SK-N-SH (cell line): Measurements from ENCODE around the gene HPCA. TPM values are rescaled to one million over a fixed set of nuclear protein-coding genes. Genes with fewer than 3 reads are reported as not detected.
A peak's percentile ranks its signal among the peaks of the same experiment; 100 is the strongest.

Source experiments
- CTCF ChIA-PET: fragments of 300-600, 350-600 bp; formaldehyde crosslinking; extraction: SDS; loops from one replicate; lab custom pipeline; 2021; lab: Yijun Ruan, JAX
- POLR2A ChIA-PET: fragments of 350-600 bp; sonication (Branson Sonifier 250); formaldehyde crosslinking; extraction: SDS; loops from one replicate; lab custom pipeline; 2020; ENCODE audit warnings: antibody characterized with exemption, inconsistent platforms; lab: Yijun Ruan, JAX
- DNase-seq: peaks from one replicate; pipeline ENCODE4 v3.0.0; 2012
- H2AFZ ChIP-seq: fragments of 200-600 bp; sonication (generic); 2 replicates; pipeline ENCODE4 v1.8.1; 2016; ENCODE audit warnings: antibody characterized with exemption, mild to moderate bottlenecking, low read depth
- H3F3A ChIP-seq: fragments of 200-600 bp; sonication (generic); replicated peaks from 2 replicates; pipeline ENCODE3; 2016; ENCODE audit warnings: antibody characterized with exemption, mild to moderate bottlenecking; ENCODE audit not compliant: insufficient read depth
- H3K27ac ChIP-seq, 2 experiments: fragments of 200-500 bp in 1 of 2; fragments of 200-600 bp in 1 of 2; sonication (Bioruptor generic) in 1 of 2; sonication (generic), shearing (Covaris generic) in 1 of 2; 2 replicates each; pipeline versions ENCODE4 v1.5.1 to v1.6.1; 2014 to 2016; ENCODE audit warnings: low read depth in 2 of 2, inconsistent platforms in 1 of 2, low read length in 1 of 2, mild to moderate bottlenecking in 1 of 2, mixed read lengths in 1 of 2
- H3K27me3 ChIP-seq: fragments of 200-600 bp; sonication (generic), shearing (Covaris generic); 2 replicates; pipeline ENCODE4 v1.6.1; 2016; ENCODE audit warnings: mixed run types; ENCODE audit not compliant: insufficient read depth
- H3K36me3 ChIP-seq, 2 experiments: fragments of 200-500 bp in 1 of 2; fragments of 200-600 bp in 1 of 2; sonication (Bioruptor generic) in 1 of 2; sonication (generic) in 1 of 2; replicated peaks in 1 of 2; 2 replicates each; pipeline versions ENCODE3 to v1.5.1; 2014 to 2016; ENCODE audit warnings: low read length in 1 of 2, mild to moderate bottlenecking in 1 of 2; ENCODE audit not compliant: insufficient read depth in 2 of 2, control insufficient read depth in 1 of 2
- H3K4me1 ChIP-seq, 2 experiments: fragments of 200-500 bp in 1 of 2; fragments of 200-600 bp in 1 of 2; sonication (Bioruptor generic) in 1 of 2; sonication (generic), shearing (Covaris generic) in 1 of 2; 2 replicates each; pipeline versions ENCODE4 v1.5.1 to v1.6.1; 2014 to 2016; ENCODE audit warnings: low read depth in 1 of 2, low read length in 1 of 2, mixed run types in 1 of 2; ENCODE audit not compliant: insufficient read depth in 2 of 2, control insufficient read depth in 1 of 2
- H3K4me2 ChIP-seq: fragments of 200-600 bp; sonication (generic), shearing (Covaris generic); 2 replicates; pipeline ENCODE4 v1.6.1; 2017; ENCODE audit warnings: mixed run types
- H3K4me3 ChIP-seq, 2 experiments: fragments of 200-500 bp in 1 of 2; fragments of 200-600 bp in 1 of 2; sonication (Bioruptor generic) in 1 of 2; sonication (generic), shearing (Covaris generic) in 1 of 2; 2 replicates each; pipeline versions ENCODE4 v1.5.1 to v1.8.1; 2014 to 2016; ENCODE audit warnings: low read depth in 2 of 2, inconsistent platforms in 1 of 2, low read length in 1 of 2, mild to moderate bottlenecking in 1 of 2, mixed read lengths in 1 of 2, moderate library complexity in 1 of 2
- H3K79me2 ChIP-seq: fragments of 200-600 bp; sonication (generic); 2 replicates; pipeline ENCODE4 v1.8.1; 2017; ENCODE audit warnings: mild to moderate bottlenecking; ENCODE audit not compliant: insufficient read depth
- H3K9ac ChIP-seq: fragments of 200-600 bp; sonication (generic); 2 replicates; pipeline ENCODE4 v1.6.1; 2017; ENCODE audit warnings: mixed run types
- H3K9me2 ChIP-seq: fragments of 200-600 bp; sonication (generic); 2 replicates; pipeline ENCODE4 v1.6.1; 2017; ENCODE audit warnings: mixed run types
- H3K9me3 ChIP-seq: fragments of 200-600 bp; sonication (generic); 2 replicates; pipeline ENCODE4 v1.6.1; 2017; ENCODE audit warnings: mixed run types, mild to moderate bottlenecking, moderate library complexity
- H4K20me1 ChIP-seq: fragments of 200-600 bp; sonication (generic); 2 replicates; pipeline ENCODE4 v1.6.1; 2017; ENCODE audit warnings: mild to moderate bottlenecking, mixed run types; ENCODE audit not compliant: insufficient read depth
- FOSL2 ChIP-seq: IDR thresholded peaks from 2 replicates; pipeline ENCODE4 v1.4.0; 2012; ENCODE audit warnings: low read depth, mild to moderate bottlenecking, moderate library complexity, borderline replicate concordance
- GABPA ChIP-seq: IDR thresholded peaks from 2 replicates; pipeline ENCODE4 v1.4.0; 2012; ENCODE audit warnings: low read depth, mild to moderate bottlenecking
- MXI1 ChIP-seq: IDR thresholded peaks from 2 replicates; pipeline ENCODE4 v1.6.1; 2012; ENCODE audit warnings: mild to moderate bottlenecking, low read depth, low read length, improper control_type of control experiment
- NFIC ChIP-seq: IDR thresholded peaks from 2 replicates; pipeline ENCODE4 v1.4.0; 2012; ENCODE audit warnings: borderline replicate concordance
- NRF1 ChIP-seq: IDR thresholded peaks from 2 replicates; pipeline ENCODE4 v1.6.1; 2012; ENCODE audit warnings: low read depth, mild to moderate bottlenecking, low read length
- RAD21 ChIP-seq: IDR thresholded peaks from 2 replicates; pipeline ENCODE4 v1.6.1; 2012; ENCODE audit warnings: mild to moderate bottlenecking, low read length
- SIN3A ChIP-seq: IDR thresholded peaks from 2 replicates; pipeline ENCODE4 v1.6.1; 2012; ENCODE audit warnings: low read depth, mild to moderate bottlenecking, low read length, moderate library complexity, borderline replicate concordance
- TEAD4 ChIP-seq: IDR thresholded peaks from 2 replicates; pipeline ENCODE4 v1.4.0; 2012; ENCODE audit warnings: mild to moderate bottlenecking, borderline replicate concordance; ENCODE audit not compliant: insufficient read depth
- YY1 ChIP-seq: IDR thresholded peaks from 2 replicates; pipeline ENCODE4 v1.4.0; 2012; ENCODE audit warnings: low read depth, mild to moderate bottlenecking
- WGBS: methylation state at CpG from one replicate; pipeline ENCODE4 v1.1.6; 2017; ENCODE audit warnings: low lambda C conversion rate; 5-methylcytosine and 5-hydroxymethylcytosine counted together
- polyA plus RNA-seq, 3 experiments: library from polyadenylated mRNA; depleted of rRNA; stranded (reverse); fragments of >200 nt; gene quantifications; 2 replicates each; pipeline ENCODE4 v1.2.3, GENCODE V29; 2012
- TF ChIP-seq, protein P1 (sequence below): IDR thresholded peaks from 2 replicates; pipeline ENCODE4 v1.6.1; 2012; ENCODE audit warnings: mild to moderate bottlenecking, low read depth, low read length, moderate library complexity
- TF ChIP-seq, protein P2 (sequence below): fragments of 150-350 bp; IDR thresholded peaks from 2 replicates; pipeline ENCODE4 v1.6.1; 2016; ENCODE audit warnings: mild to moderate bottlenecking, low read depth, low read length
- TF ChIP-seq, protein P3 (sequence below): IDR thresholded peaks from 2 replicates; pipeline ENCODE4; 2012
- TF ChIP-seq, protein P4 (sequence below): fragments of 150-350 bp; IDR thresholded peaks from 2 replicates; pipeline ENCODE4 v1.6.1; 2017; ENCODE audit warnings: antibody characterized with exemption, low read length, low read depth, borderline replicate concordance
- TF ChIP-seq, protein P5 (sequence below): IDR thresholded peaks from 2 replicates; pipeline ENCODE4 v1.4.0; 2012; ENCODE audit warnings: low read depth, borderline replicate concordance

Gene HPCA
- polyA plus RNA-seq, 1 of the 3 experiments (the other 2 are of a cell fraction), result not detected

DNA sequence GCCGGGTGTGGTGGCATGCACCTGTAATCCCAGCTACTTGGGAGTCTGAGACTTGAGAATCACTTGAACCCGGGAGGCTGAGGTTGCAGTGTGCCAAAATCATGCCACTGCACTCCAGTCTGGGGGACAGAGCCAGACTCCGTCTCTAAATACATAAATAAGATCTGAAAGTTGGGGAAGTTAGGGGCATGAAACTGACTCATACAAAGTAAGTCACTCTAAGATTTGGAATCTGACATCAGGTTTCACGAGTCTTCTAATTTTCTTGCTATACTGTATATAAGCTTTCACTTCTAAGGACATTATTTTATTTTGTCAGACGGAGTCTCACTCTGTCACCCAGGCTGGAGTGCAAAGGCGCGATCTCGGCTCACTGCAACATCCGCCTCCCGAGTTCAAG is 48.2 kb downstream of the HPCA start:
- POLR2A ChIA-PET, result interaction anchor here (1.9 kb wide), 1 partner anchor 30 kb away, joined by 10 read pairs; the partner anchor contains the start of gene RNF19B
- Histone ChIP-seq H3K36me3 (peaks cover 24 to 27% of the 10 kb centered on the region in 2 experiments), H3K4me1 (peaks cover 5 to 17% of the 10 kb centered on the region in 2 experiments)

More for the DNA sequence above, 48.2 kb downstream of the HPCA start:
- H3K27me3 ChIP-seq, result no peaks in the 10 kb centered on the region
- no peak overlapping the region for H3K9ac ChIP-seq
- H2AFZ ChIP-seq, result no peak overlapping the region
- H3K79me2 ChIP-seq, result no peaks in the 10 kb centered on the region; the same call in 1 of the 2 replicates
- H3K9me2 ChIP-seq, result no peaks in the 10 kb centered on the region
- no peak for TF ChIP-seq MXI1
- no peak for TF ChIP-seq NFIC
- no peak for TF ChIP-seq RAD21
- TF ChIP-seq FOSL2, result no peak
- no peak for TF ChIP-seq TEAD4
- TF ChIP-seq, protein P1, sequence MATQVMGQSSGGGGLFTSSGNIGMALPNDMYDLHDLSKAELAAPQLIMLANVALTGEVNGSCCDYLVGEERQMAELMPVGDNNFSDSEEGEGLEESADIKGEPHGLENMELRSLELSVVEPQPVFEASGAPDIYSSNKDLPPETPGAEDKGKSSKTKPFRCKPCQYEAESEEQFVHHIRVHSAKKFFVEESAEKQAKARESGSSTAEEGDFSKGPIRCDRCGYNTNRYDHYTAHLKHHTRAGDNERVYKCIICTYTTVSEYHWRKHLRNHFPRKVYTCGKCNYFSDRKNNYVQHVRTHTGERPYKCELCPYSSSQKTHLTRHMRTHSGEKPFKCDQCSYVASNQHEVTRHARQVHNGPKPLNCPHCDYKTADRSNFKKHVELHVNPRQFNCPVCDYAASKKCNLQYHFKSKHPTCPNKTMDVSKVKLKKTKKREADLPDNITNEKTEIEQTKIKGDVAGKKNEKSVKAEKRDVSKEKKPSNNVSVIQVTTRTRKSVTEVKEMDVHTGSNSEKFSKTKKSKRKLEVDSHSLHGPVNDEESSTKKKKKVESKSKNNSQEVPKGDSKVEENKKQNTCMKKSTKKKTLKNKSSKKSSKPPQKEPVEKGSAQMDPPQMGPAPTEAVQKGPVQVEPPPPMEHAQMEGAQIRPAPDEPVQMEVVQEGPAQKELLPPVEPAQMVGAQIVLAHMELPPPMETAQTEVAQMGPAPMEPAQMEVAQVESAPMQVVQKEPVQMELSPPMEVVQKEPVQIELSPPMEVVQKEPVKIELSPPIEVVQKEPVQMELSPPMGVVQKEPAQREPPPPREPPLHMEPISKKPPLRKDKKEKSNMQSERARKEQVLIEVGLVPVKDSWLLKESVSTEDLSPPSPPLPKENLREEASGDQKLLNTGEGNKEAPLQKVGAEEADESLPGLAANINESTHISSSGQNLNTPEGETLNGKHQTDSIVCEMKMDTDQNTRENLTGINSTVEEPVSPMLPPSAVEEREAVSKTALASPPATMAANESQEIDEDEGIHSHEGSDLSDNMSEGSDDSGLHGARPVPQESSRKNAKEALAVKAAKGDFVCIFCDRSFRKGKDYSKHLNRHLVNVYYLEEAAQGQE, result no peak
- TF ChIP-seq SIN3A, result no peak
- TF ChIP-seq, protein P2, sequence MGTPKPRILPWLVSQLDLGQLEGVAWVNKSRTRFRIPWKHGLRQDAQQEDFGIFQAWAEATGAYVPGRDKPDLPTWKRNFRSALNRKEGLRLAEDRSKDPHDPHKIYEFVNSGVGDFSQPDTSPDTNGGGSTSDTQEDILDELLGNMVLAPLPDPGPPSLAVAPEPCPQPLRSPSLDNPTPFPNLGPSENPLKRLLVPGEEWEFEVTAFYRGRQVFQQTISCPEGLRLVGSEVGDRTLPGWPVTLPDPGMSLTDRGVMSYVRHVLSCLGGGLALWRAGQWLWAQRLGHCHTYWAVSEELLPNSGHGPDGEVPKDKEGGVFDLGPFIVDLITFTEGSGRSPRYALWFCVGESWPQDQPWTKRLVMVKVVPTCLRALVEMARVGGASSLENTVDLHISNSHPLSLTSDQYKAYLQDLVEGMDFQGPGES, result no peak
- TF ChIP-seq, protein P3, sequence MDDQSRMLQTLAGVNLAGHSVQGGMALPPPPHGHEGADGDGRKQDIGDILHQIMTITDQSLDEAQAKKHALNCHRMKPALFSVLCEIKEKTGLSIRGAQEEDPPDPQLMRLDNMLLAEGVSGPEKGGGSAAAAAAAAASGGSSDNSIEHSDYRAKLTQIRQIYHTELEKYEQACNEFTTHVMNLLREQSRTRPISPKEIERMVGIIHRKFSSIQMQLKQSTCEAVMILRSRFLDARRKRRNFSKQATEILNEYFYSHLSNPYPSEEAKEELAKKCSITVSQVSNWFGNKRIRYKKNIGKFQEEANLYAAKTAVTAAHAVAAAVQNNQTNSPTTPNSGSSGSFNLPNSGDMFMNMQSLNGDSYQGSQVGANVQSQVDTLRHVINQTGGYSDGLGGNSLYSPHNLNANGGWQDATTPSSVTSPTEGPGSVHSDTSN, result no peak
- TF ChIP-seq, protein P4, sequence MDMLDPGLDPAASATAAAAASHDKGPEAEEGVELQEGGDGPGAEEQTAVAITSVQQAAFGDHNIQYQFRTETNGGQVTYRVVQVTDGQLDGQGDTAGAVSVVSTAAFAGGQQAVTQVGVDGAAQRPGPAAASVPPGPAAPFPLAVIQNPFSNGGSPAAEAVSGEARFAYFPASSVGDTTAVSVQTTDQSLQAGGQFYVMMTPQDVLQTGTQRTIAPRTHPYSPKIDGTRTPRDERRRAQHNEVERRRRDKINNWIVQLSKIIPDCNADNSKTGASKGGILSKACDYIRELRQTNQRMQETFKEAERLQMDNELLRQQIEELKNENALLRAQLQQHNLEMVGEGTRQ, result no peak
- TF ChIP-seq NRF1, result no peak
- TF ChIP-seq, protein P5, sequence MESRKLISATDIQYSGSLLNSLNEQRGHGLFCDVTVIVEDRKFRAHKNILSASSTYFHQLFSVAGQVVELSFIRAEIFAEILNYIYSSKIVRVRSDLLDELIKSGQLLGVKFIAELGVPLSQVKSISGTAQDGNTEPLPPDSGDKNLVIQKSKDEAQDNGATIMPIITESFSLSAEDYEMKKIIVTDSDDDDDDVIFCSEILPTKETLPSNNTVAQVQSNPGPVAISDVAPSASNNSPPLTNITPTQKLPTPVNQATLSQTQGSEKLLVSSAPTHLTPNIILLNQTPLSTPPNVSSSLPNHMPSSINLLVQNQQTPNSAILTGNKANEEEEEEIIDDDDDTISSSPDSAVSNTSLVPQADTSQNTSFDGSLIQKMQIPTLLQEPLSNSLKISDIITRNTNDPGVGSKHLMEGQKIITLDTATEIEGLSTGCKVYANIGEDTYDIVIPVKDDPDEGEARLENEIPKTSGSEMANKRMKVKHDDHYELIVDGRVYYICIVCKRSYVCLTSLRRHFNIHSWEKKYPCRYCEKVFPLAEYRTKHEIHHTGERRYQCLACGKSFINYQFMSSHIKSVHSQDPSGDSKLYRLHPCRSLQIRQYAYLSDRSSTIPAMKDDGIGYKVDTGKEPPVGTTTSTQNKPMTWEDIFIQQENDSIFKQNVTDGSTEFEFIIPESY, result no peak
- no peak for TF ChIP-seq YY1
- TF ChIP-seq GABPA, result no peak
- TF ChIP-seq, all 33 proteins: peak for 0
- no peak overlapping the region for H3K4me3 ChIP-seq
- H3F3A ChIP-seq, result peaks cover 33% of the 10 kb centered on the region
- peak overlapping the region; percentile 38; the same call in 1 of the 2 replicates for H3K4me2 ChIP-seq
- CTCF ChIA-PET, result interaction anchor here (0.7 to 8.9 kb wide), 27 partner anchors 15 to 405 kb away, joined by 3 to 120 read pairs (median 6); partner anchors contain the start of genes AZIN2 and HPCA
- WGBS, result 83% methylated on average over 10 of the region's 10 CpGs
- peak overlapping the region; percentile 29 to 77 for H3K27ac ChIP-seq
- H4K20me1 ChIP-seq, result peaks cover 6% of the 10 kb centered on the region; the same call in 1 of the 2 replicates
- H3K9me3 ChIP-seq, result no peaks in the 10 kb centered on the region
- DNase-seq, result no peak
